ENCODE measurements around the gene OSER1.

DNA sequence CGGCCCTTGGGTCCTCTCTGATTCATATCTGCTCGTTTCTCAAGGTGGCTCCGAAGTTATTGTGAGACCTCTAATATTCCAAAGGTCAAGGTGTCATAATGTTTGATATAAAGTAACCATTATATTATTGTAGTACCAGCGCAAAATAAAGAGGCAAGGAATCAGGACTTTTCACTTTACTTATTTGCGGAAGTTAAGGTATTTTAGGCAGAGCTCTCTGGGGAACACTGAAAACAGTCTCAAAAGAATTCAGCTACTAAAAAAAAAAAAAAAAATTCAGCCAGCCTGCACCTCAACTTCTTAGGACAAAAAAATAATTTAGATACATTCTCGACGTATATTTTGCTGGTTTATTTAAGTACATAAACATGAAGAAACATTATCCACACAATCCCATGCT, 2.4 kb downstream of the OSER1 start:
- TF ChIP-seq, protein P1, sequence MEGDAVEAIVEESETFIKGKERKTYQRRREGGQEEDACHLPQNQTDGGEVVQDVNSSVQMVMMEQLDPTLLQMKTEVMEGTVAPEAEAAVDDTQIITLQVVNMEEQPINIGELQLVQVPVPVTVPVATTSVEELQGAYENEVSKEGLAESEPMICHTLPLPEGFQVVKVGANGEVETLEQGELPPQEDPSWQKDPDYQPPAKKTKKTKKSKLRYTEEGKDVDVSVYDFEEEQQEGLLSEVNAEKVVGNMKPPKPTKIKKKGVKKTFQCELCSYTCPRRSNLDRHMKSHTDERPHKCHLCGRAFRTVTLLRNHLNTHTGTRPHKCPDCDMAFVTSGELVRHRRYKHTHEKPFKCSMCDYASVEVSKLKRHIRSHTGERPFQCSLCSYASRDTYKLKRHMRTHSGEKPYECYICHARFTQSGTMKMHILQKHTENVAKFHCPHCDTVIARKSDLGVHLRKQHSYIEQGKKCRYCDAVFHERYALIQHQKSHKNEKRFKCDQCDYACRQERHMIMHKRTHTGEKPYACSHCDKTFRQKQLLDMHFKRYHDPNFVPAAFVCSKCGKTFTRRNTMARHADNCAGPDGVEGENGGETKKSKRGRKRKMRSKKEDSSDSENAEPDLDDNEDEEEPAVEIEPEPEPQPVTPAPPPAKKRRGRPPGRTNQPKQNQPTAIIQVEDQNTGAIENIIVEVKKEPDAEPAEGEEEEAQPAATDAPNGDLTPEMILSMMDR (IDR thresholded peaks at IDR 0.05; ENCODE audit: poor library complexity) = no peak
- TF ChIP-seq EZH2phosphoT487 (IDR thresholded peaks at IDR 0.05; ENCODE audit: low read depth, severe bottlenecking, unreplicated experiment) = no peak
